Measurements from ENCODE around the gene USP17L27.
"Not testable (repeated sequence)": the region's sequence is repeated elsewhere in the genome, so short reads cannot be mapped to it uniquely, and the experiment has no call there.

GRCh38 chr4:9348593-9348992, 4.6 kb downstream of the USP17L27 start, which contains the start of gene USP17L28:
- not testable (repeated sequence) for TF ChIP-seq CTCF (IDR thresholded peaks at IDR 0.05); EZH2 (IDR thresholded peaks at IDR 0.05; ENCODE audit: borderline replicate concordance, insufficient read depth, low read depth, low read length, poor library complexity, severe bottlenecking)
